ENCODE measurements around the gene MCAM.

GRCh38 chr11:119263352-119263940, 53.5 kb downstream of the MCAM start:
- TF ChIP-seq CTCF (conservative IDR thresholded peaks at IDR 0.05 in 1 of 2, IDR thresholded peaks at IDR 0.05 in 1 of 2; ENCODE audit: low read depth in 1 of 2, low read length in 2 of 2) (no peak), EZH2 (IDR thresholded peaks at IDR 0.05; ENCODE audit: low read length, missing control alignments) (no peak)
